ENCODE data around the gene LY6G5C. TPM values are rescaled to one million over a fixed set of nuclear protein-coding genes. Genes with fewer than 3 reads are reported as not detected.

LY6G5C gene
- total and polyA plus RNA-seq, 12 donors, result 1.2 to 3.5 (median 2.0) TPM

DNA sequence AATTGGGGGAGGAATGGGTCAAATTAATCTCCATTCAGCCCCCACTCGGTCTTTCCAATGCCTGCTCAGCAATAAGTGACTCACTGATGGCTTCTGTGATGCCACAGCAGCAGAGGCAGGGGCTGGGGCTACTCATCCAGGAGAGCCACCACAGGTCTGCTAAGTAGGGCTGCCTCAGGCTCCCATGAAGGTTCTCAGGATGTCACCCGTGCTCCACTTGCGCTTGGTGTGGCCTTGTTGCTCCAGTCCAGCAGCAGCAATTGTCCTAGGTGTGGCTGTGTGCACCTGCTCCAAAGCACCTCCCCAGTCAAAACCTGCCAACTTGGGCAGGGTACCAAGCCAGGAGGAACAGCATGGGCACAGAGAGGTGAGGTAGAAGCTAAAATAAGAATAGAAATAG lies 41.3 kb upstream of the LY6G5C start:
- H3K36me3 ChIP-seq, result peaks cover 0 to 22% (median 12%) of the 10 kb centered on the region in 9 donors
- intact Hi-C loops (cut with DNase I), result no loop called here
- no peaks in the 10 kb centered on the region for H3K9me3 ChIP-seq
- DNase-seq, result no peak
- H3K27me3 ChIP-seq, result no peaks in the 10 kb centered on the region
- 94 to 96% methylated on average over 3 of the region's 3 CpGs for WGBS, 2 donors
- peaks cover 0 to 16% (median 0%) of the 10 kb centered on the region in 9 donors for H3K4me1 ChIP-seq
- no peak for ATAC-seq
- H3K4me3 ChIP-seq, result no peak overlapping the region
- TF ChIP-seq, protein P1, sequence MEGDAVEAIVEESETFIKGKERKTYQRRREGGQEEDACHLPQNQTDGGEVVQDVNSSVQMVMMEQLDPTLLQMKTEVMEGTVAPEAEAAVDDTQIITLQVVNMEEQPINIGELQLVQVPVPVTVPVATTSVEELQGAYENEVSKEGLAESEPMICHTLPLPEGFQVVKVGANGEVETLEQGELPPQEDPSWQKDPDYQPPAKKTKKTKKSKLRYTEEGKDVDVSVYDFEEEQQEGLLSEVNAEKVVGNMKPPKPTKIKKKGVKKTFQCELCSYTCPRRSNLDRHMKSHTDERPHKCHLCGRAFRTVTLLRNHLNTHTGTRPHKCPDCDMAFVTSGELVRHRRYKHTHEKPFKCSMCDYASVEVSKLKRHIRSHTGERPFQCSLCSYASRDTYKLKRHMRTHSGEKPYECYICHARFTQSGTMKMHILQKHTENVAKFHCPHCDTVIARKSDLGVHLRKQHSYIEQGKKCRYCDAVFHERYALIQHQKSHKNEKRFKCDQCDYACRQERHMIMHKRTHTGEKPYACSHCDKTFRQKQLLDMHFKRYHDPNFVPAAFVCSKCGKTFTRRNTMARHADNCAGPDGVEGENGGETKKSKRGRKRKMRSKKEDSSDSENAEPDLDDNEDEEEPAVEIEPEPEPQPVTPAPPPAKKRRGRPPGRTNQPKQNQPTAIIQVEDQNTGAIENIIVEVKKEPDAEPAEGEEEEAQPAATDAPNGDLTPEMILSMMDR (IDR thresholded peaks at IDR 0.05), result no peak
- no peak overlapping the region for H3K27ac ChIP-seq

GRCh38 chr6:31721351-31722020 lies 40.6 kb upstream of the LY6G5C start, which contains the start of gene LY6G6C:
LY6G6C (minus strand) TSS chr6:31721746; CDS start chr6:31721679, 67 bp downstream.
- intact Hi-C loops (cut with DNase I), result no loop called here
- no peak for ATAC-seq
- 88 to 94% methylated on average over 4 of the region's 4 CpGs for WGBS, 2 donors

DNA sequence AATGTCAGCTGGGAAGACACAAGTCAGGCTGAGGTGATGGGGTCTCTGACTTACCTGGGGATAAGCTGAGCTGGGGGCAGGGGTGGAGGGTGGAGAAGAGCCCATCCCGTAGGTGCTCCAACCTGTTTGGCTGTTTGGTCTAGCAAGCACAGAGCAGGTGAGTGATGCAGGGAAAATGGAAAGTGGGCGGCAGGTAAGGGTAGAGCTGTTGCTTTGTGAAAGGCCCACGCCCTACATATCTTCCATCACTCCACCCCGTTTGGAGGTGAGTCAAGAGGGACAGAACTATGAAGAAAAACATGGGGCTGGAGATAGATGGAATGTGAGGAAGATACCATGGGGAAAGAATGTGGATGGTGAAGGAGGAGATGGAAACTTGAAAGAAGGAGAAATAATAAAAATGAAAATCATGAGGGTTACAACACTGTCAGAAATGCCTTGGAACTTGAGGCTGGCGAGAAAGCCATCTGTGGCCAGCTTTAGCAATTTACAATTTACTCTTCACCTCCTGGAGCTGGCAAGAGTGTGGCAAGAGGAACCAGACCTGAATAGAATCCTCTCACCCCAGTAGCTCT lies 39.4 kb upstream of the LY6G5C start:
- Histone ChIP-seq H3K4me1 (peaks cover 0 to 8% (median 0%) of the 10 kb centered on the region in 9 donors), H3K36me3 (peaks cover 0 to 5% (median 0%) of the 10 kb centered on the region in 9 donors), H3K27ac (no peak overlapping the region), H3K9me3 (no peaks in the 10 kb centered on the region), H3K4me3 (no peak overlapping the region), H3K27me3 (no peaks in the 10 kb centered on the region)
- no peak for DNase-seq
- TF ChIP-seq, protein P1 (IDR thresholded peaks at IDR 0.05), result no peak
- intact Hi-C loops (cut with DNase I), result no loop called here
- WGBS, 2 donors, result 86 to 89% methylated on average over 5 of the region's 5 CpGs
- ATAC-seq, result no peak

More at GRCh38 chr6:31721351-31722020, 40.6 kb upstream of the LY6G5C start, which contains the start of gene LY6G6C:
- DNase-seq, result no peak
- TF ChIP-seq, protein P1 (IDR thresholded peaks at IDR 0.05), result no peak
- H3K27me3 ChIP-seq, result no peaks in the 10 kb centered on the region
- H3K27ac ChIP-seq, result no peak within 1 kb of the TSS
- no peak within 1 kb of the TSS for H3K4me3 ChIP-seq
- peaks cover 0 to 15% (median 6%) of the 10 kb centered on the region in 9 donors for H3K36me3 ChIP-seq
- no peaks in the 10 kb centered on the region for H3K9me3 ChIP-seq
- peaks cover 0 to 9% (median 0%) of the 10 kb centered on the region in 9 donors for H3K4me1 ChIP-seq

DNA sequence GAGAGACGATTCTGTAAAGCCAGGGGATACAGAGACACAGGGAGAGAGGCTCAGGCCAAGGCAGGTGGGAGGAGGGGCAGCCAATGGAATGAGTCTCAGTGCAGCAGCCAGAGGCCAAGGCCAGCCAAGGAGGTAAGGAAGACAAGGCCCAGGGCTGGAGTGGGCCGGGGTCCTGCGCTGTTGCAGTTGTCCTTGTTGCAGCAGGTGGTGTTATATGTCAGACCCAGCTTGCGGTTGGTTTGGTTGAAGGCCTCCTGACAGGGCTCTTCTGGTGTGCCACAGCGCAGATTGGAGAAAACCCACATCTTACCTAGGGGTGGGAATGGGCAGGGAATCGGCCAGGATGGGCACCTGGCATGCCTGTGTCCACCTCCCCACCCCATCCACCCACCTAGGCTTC lies 38.1 kb upstream of the LY6G5C start:
- no peak for ATAC-seq
- Histone ChIP-seq H3K27ac (no peak overlapping the region), H3K4me1 (peaks cover 0 to 6% (median 0%) of the 10 kb centered on the region in 9 donors), H3K27me3 (no peaks in the 10 kb centered on the region), H3K9me3 (no peaks in the 10 kb centered on the region), H3K4me3 (no peak overlapping the region), H3K36me3 (no peaks in the 10 kb centered on the region)
- intact Hi-C loops (cut with DNase I), result no loop called here
- TF ChIP-seq, protein P1 (IDR thresholded peaks at IDR 0.05), result no peak
- DNase-seq, result no peak
- WGBS, 2 donors, result 85 to 92% methylated on average over 6 of the region's 6 CpGs
